T-helper 17 cell (primary cell): Measurements from ENCODE around the gene GFRA4. TPM values are rescaled to one million over a fixed set of nuclear protein-coding genes. Genes with fewer than 3 reads are reported as not detected.

Experiments
- ATAC-seq: fragments of 150-1000 bp; cut with Tn5 transposase; 2 replicates; pipeline ENCODE4 v1.10.0; 2021; ENCODE audit warnings: mild to moderate bottlenecking, moderate library complexity
- DNase-seq, 3 donors: peaks; one replicate each; pipeline versions ENCODE4 v3.0.0 to v3.0.0-alpha.2; 2020 to 2021
- H3K9me3 ChIP-seq: one replicate; pipeline ENCODE4 v1.7.0; 2013; ENCODE audit warnings: low read length, mild to moderate bottlenecking; ENCODE audit not compliant: control insufficient read depth, poor library complexity, severe bottlenecking
- H3K27ac Mint-ChIP-seq: one replicate; pipeline ENCODE4 v1.8.0; 2022; ENCODE audit warnings: mild to moderate bottlenecking, moderate library complexity, mixed read lengths
- H3K27me3 Mint-ChIP-seq: one replicate; pipeline ENCODE4 v1.8.0; 2022; ENCODE audit warnings: mixed read lengths
- H3K36me3 Mint-ChIP-seq: one replicate; pipeline ENCODE4 v1.8.0; 2022; ENCODE audit warnings: low read depth, mixed read lengths
- H3K4me1 Mint-ChIP-seq: one replicate; pipeline ENCODE4 v1.8.0; 2022; ENCODE audit warnings: mild to moderate bottlenecking, mixed read lengths
- H3K4me3 Mint-ChIP-seq: one replicate; pipeline ENCODE4 v1.8.0; 2022; ENCODE audit warnings: mild to moderate bottlenecking, moderate library complexity, mixed read lengths
- total RNA-seq, 4 donors: library from RNA in 2 of 4; stranded (reverse) in 2 of 4; gene quantifications; one replicate each; pipeline ENCODE4 v1.2.3 and lab custom pipeline; 2022 to 2026

Gene GFRA4
- total RNA-seq, 2 donors from 2014 or later: not detected

DNA sequence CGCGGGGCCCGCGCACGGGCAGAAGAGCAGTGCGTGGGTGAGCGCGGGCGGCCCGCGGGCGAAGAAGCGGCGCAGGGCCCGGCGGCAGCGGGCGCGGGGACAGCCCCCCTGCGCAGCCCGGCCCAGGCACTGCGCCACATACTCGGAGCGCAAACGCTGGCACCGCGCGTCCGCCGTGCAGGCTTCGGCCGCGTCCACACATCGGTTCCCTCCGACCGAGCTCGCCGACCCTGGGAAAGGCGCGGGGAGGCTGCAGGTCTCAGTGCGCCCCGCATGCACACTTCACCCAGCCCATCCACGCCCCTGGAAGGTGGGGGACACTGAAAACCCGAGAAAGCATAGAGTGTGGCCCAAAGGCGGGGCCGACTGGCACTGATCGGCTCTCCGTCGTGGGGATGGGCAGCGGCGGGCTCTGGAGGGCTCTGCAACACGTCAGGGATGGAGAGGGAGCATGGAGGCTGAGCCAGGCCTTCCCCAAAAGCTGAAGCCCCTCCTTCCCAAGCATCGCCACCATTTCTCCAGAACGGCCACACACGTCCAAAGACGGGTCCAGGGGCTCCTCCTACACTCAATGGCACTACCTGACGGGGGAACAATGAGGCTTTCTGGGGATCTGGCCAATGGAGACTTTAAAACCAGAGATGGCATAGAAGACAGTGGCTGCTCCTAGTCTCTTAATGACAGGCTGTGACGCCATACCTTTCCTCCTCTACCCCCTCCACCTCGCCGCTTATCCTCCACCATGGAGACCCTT lies 2.0 kb downstream of the GFRA4 start:
- H3K4me1 Mint-ChIP-seq: peaks cover 19% of the 10 kb centered on the region
- H3K36me3 Mint-ChIP-seq: no peaks in the 10 kb centered on the region
- ATAC-seq: no peak
- no peak for DNase-seq
- peaks cover 50% of the 10 kb centered on the region for H3K27me3 Mint-ChIP-seq
- H3K9me3 ChIP-seq: no peaks in the 10 kb centered on the region
- H3K27ac Mint-ChIP-seq: no peak overlapping the region
- H3K4me3 Mint-ChIP-seq: peak overlapping the region; percentile 12

DNA sequence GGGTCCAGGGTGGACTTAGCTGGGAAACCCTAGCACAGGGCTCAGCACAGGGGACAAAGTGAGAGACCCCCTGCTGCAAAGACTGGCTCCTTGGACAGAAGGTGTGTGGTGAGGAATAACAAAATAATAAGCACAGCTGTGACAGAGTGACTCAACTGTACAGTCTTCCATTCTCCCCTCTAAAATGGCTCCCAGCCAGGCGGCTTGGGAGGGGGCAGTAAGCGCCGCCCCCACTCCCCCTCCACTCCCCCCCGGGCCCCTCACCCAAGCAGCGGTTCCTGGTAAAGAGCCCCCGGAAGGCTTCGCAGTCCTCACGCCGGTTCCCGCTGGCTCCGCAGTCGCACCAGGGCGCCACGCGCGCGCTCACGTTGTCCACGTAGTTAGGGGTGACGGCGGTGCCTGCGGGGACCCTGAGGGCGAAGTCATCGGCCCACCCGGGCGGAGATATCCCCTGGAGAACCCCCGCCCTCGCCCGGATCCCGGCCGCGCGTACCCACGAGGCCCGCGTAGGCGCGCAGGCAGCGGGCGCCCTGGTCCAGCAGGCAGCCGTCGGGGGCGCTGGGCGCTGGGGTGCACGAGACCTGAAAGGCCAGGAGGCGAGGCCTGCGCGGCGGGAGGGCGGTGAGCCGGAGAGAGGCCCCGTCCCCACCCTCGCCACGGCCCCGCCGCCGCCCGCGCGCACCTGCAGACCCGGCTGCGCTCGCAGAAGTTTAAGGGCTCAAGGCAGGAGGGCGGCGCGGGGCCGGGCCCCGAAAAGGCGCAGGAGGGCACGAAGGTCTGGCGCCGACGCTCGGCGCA lies 2.7 kb downstream of the GFRA4 start:
- H3K27ac Mint-ChIP-seq: no peak overlapping the region
- peaks cover 15% of the 10 kb centered on the region for H3K4me1 Mint-ChIP-seq
- peaks cover 50% of the 10 kb centered on the region for H3K27me3 Mint-ChIP-seq
- no peaks in the 10 kb centered on the region for H3K36me3 Mint-ChIP-seq
- DNase-seq: no peak
- no peaks in the 10 kb centered on the region for H3K9me3 ChIP-seq
- H3K4me3 Mint-ChIP-seq: no peak overlapping the region
- no peak for ATAC-seq

DNA sequence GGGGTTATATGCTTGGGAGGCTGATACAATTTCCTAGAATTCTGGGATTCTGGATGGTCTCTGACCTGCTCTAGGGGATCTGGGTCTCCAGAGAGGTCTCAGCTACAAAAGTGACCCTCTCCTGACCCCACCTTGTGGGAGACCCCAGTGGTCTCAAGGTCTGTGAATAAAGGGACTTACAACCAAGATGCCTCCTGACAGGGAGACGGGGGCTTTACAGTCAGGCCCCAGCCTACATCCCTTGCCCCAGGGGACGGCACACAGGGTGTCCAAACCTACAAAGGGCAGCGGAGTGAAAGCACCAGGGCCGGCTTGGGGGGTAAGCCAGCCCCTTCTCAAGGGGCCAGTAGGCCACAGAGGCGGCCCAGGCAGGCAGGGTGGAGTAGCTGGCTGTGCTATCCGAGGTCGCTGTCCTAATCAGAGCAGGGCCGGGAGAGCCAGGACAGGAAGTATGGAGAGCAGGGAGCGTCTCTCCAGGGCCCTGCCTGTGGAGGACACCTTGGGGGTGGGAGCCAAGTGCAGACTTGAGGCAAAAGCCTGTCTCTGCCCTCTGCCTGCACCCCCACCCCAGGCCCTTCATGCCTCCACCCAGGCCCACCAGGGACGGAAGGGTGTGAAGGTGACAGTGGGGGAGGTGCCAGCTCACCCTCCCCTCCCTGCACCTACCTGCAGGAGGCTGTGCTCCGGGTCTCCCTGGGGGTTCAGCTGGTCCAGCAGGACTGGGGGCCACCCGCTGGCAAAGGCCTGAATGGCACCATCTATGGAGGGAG lies 3.5 kb downstream of the GFRA4 start:
- DNase-seq (no peak), ATAC-seq (no peak)
- H3K9me3 ChIP-seq: no peaks in the 10 kb centered on the region
- Mint-ChIP-seq H3K4me1 (peaks cover 15% of the 10 kb centered on the region), H3K4me3 (peak overlapping the region; percentile 39), H3K27me3 (peaks cover 50% of the 10 kb centered on the region), H3K36me3 (no peaks in the 10 kb centered on the region), H3K27ac (no peak overlapping the region)

DNA sequence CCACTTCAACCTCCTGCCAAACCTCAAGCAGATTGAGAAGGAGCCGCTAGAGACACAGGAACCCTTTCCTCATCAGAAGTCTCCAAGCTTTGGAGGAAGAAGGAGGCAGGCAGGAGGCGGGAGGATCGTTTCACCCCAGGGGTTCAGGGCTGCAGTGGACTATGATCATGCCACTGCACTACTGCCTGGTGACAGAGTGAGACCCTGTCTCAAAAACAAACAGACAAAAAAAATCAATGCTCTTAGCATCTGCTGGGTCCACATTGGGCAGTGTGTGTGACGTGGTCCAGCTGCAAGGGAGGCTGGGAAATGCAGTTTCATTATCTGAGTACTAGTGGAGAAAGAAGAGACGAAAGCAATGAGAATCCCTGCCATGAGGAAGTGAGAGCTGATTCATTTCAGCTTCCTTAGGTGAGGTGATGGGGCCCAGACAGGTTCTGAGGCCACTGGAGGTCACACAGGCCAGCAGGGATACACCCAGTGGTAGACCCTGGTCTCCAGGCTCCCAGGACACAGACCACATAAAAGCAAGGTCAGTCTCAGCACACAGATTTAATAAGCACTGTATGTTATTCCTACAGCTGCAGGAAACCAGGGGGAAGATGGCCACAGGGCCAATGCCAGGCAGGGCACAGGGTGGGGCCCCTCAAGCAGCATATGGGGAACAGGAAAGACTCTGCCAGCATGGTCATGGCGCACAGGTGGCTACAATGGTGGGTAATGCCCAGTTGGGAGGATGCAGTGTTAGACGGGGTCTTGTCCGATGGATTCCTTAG lies 4.3 kb downstream of the GFRA4 start:
- H3K27ac Mint-ChIP-seq: no peak overlapping the region
- H3K27me3 Mint-ChIP-seq: peaks cover 45% of the 10 kb centered on the region
- H3K36me3 Mint-ChIP-seq: peaks cover 2% of the 10 kb centered on the region
- peak overlapping the region; percentile 21 for H3K4me3 Mint-ChIP-seq
- H3K4me1 Mint-ChIP-seq: peaks cover 13% of the 10 kb centered on the region
- DNase-seq (no peak), ATAC-seq (peak; percentile 32)
- no peaks in the 10 kb centered on the region for H3K9me3 ChIP-seq

DNA sequence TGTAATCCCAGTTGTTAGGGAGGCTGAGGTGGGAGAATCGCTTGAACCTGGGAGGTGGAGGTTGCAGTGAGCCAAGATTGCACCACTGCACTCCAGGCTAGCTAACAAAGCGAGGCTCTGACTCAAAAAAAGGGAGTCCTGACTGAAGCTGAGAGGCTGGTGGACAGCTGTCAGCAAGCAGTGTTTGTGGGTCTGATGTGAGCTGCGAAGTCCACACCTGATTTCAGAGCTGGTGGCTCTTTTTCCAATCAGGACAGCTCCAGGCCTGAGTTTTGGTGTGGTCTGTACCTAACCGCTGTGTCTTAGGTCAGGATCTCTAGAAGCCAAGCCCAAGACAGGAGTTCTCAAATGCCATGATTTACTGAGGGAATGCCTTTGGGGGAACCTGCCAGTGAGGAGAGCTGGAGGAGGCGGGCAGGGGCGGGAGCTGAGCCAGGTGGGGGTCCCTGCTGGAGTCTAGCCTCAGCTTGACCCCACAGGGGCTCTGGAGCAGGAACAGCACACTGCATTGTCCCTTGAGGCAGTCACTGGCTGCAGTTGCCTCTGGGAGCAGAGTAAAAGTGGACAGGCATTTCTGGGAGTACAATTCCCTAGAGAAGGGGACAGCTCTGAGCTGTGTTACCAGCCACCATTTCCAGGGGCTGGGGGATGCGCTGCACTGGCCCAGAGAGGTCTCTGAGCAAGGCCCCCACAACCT lies 5.0 kb downstream of the GFRA4 start:
- Mint-ChIP-seq H3K27ac (no peak overlapping the region), H3K27me3 (peaks cover 42% of the 10 kb centered on the region), H3K36me3 (peaks cover 2% of the 10 kb centered on the region), H3K4me3 (no peak overlapping the region), H3K4me1 (peaks cover 11% of the 10 kb centered on the region)
- ATAC-seq: no peak
- H3K9me3 ChIP-seq: no peaks in the 10 kb centered on the region
- DNase-seq: no peak

DNA sequence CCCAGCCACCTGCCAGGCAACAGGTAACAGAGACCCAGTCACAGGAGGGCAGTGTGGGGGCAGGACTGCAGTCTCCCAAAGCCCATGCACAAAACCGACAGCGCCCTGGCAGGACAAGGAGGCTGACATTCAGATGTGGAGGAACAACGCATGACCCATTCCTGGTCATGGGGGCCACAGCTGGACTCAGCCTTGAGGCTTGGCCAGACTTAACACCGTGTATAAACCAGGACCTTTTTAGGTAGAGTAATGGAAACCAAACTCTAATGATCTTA lies 8.1 kb downstream of the GFRA4 start:
- Mint-ChIP-seq H3K27ac (no peak overlapping the region), H3K27me3 (peaks cover 24% of the 10 kb centered on the region), H3K36me3 (peaks cover 4% of the 10 kb centered on the region), H3K4me3 (no peak overlapping the region), H3K4me1 (peaks cover 13% of the 10 kb centered on the region)
- DNase-seq (no peak), ATAC-seq (no peak)
- no peaks in the 10 kb centered on the region for H3K9me3 ChIP-seq

DNA sequence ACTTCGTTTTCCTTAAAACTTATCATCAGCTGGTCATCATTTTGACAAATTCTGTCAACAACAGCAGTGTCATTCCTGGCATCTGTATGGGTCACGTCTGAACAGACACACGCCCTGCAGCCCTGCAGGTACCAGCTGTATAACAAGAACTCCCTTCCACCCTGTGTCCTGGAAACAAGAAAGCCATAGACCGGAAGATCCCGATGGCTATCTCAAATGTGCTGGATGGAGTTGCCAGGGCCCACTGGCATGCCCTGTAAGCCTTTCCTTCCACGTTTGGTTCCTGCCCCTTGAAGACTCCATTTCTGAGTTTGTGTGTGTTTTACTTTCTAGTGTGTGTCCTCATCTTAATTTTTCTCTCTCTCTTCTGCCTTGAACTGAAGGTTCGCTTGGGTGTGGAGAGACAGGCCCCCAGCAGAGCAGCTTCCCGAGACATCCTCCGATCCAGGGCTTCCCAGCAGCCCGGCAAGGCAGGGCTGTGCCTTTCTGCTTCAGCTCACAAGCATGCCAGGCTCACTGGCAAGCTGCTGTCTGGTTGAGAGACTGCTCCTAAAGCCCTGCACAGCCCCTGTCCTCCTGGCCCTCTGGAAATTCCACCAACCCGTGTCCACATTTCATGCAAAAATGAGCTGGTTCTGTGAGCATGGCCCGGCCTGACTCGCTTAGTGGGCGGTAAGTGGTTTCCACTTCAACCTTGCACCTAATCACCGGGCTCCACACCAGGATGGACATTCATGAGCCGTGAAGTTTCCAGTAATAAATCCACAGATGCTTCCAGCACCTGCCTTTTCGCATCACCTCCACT lies 8.7 kb downstream of the GFRA4 start:
- H3K9me3 ChIP-seq: no peaks in the 10 kb centered on the region
- DNase-seq (no peak), ATAC-seq (no peak)
- Mint-ChIP-seq H3K36me3 (peaks cover 4% of the 10 kb centered on the region), H3K27me3 (peaks cover 21% of the 10 kb centered on the region), H3K4me1 (peaks cover 11% of the 10 kb centered on the region), H3K27ac (no peak overlapping the region), H3K4me3 (no peak overlapping the region)

DNA sequence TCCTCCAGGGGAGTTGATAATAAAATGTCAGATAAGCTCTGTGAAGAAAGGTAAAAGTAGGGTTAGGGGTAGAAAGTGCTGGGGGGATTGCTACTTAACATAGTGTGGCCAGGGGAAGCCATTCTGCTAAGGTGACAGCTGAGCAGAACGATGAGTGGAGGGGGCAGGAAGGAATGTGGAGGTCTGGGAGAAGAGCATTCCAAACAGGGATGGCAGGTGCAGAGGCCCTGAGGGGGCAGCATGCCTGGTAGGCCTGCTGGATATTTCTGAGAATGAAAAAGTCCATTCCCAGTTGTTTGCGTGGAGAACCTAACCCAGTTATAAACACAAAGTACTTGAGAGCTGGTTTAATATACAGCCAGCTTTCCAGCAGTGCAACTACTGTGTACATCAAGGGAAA lies 9.3 kb downstream of the GFRA4 start:
- Mint-ChIP-seq H3K27ac (no peak overlapping the region), H3K4me3 (no peak overlapping the region), H3K36me3 (peaks cover 4% of the 10 kb centered on the region), H3K27me3 (peaks cover 15% of the 10 kb centered on the region), H3K4me1 (peaks cover 9% of the 10 kb centered on the region)
- ATAC-seq (no peak), DNase-seq (no peak)
- H3K9me3 ChIP-seq: no peaks in the 10 kb centered on the region

DNA sequence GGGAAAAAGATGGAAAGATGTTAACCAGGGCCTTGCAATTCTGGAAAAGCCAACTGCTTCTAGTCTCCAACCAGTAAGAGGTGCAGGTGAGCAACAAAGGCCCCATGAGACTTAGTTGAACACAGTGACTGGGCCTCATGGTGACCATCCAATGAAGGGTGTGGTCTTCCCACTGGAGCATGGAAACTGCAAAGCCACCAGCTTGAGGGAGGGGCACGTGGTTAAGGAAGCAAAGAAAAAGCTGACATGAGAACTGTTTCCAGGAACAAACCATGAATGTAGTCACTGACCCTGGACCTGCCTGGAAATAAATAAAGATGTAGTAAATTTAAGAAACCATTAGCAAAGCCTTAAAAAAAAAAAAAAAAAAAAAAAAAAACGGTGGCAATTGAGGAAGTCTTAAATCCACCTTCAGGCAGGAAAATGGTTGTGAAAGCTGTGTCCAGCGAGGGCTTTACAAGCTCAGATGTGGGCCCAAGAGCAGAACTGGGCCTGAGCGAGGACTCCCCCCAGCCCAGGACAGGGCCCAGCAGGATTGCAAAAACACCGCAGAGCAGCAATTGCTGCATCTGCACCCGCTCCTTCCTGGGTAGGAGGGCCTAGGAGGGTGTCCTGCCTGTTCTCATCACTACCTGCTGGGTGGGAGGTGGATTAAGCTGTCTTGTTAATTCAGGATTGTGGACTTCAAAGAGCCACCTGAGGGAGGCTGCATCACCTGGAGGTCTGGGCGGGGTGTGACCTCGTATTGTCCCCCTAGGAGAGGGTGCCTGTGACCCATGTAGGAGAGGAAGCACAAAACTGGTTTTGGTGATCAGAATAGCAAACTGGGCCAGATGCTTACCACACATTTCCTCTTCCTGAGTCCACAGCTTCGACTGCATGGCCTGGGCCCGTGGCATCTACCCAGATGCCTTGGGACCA lies 10.3 kb downstream of the GFRA4 start:
- DNase-seq: no peak
- H3K27me3 Mint-ChIP-seq: peaks cover 10% of the 10 kb centered on the region
- ATAC-seq: no peak
- peaks cover 6% of the 10 kb centered on the region for H3K4me1 Mint-ChIP-seq
- H3K36me3 Mint-ChIP-seq: peaks cover 4% of the 10 kb centered on the region
- H3K27ac Mint-ChIP-seq: no peak overlapping the region
- H3K9me3 ChIP-seq: no peaks in the 10 kb centered on the region
- H3K4me3 Mint-ChIP-seq: no peak overlapping the region

DNA sequence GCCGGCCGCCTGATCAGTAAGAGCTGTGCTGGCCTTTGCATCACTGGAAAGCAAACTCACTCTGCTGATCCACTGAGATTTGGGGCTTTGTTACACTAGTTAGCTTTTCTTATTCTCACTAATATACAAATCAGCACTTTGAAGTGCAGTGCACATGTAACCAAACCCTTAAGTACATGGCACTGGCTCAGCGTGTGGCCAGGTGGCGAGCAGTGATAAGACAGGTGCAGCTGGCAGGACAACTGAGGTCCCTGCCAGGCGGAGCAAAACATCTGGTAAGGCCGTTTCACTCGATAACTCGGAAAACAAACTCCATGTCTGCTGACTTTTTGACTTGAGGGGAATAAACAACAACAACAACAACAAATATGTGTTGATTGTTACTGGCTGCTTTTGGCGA lies 11.0 kb downstream of the GFRA4 start:
- Mint-ChIP-seq H3K27ac (no peak overlapping the region), H3K4me1 (peaks cover 6% of the 10 kb centered on the region), H3K36me3 (peaks cover 7% of the 10 kb centered on the region), H3K27me3 (peaks cover 4% of the 10 kb centered on the region), H3K4me3 (no peak overlapping the region)
- no peak for DNase-seq
- no peaks in the 10 kb centered on the region for H3K9me3 ChIP-seq
- no peak for ATAC-seq

DNA sequence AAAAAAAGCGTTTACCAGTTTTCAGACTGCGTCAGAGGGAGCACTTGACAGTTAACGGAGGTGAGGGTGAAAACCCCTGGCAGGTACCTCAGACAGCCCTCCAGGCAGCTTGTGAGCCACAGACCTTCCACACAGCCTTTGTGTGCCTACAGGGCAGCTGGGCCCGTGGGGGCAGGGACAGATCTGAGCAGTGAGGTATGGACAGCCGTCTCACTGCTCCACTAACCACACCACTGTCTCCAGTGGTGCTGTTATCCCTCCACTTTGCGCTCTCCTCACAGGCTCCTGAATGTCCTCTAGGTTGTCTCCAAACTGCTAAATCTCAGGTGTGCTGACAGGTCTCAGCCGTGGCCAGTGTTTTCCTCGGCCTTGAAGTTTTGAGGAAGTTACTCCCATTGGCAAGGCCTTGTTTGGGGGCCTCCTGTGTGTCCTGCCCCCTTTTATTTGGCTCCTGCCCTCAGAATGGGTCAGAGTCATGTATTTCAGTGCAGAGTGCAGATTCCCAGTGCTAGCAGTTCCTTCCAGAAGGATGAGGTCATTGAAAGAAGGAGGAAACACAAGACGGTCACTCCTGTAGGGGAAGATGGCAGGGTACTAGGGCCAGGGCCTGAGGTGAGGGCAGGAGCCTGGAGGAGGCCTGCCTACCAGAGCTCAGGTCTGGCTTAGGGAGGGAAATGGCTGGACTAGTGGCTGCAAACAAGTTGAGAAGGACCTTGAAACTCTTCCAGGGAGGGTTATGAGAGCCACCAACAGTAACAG lies 11.8 kb downstream of the GFRA4 start:
- ATAC-seq (no peak), DNase-seq (no peak)
- Mint-ChIP-seq H3K27ac (no peak overlapping the region), H3K4me3 (no peak overlapping the region), H3K4me1 (peaks cover 6% of the 10 kb centered on the region), H3K27me3 (no peaks in the 10 kb centered on the region), H3K36me3 (peaks cover 7% of the 10 kb centered on the region)
- H3K9me3 ChIP-seq: no peaks in the 10 kb centered on the region
